NT2/D1 (cell line): ENCODE results near the gene UQCC3.

Experiments
- SUZ12 ChIP-seq: IDR thresholded peaks from 2 replicates; pipeline ENCODE4 v1.6.1; 2011; ENCODE audit not compliant: insufficient read length, insufficient read depth; ENCODE audit errors: extremely low read depth
- YY1 ChIP-seq: IDR thresholded peaks from 2 replicates; pipeline ENCODE4 v1.6.1; 2011; ENCODE audit not compliant: insufficient read length, insufficient read depth
- ZNF274 ChIP-seq: IDR thresholded peaks from 2 replicates; pipeline ENCODE4 v1.6.1; 2011; ENCODE audit warnings: mild to moderate bottlenecking, low read depth, low read length

- TF ChIP-seq YY1 (no peak), ZNF274 (no peak), SUZ12 (no peak)
These were observed 35.4 kb downstream of the UQCC3 start for GRCh38 chr11:62706850-62707247.
